HPDE6-E6E7 (cell line): ENCODE measurements around the gene CYP1A2.
A peak's percentile ranks its signal among the peaks of the same experiment; 100 is the strongest.
"Not testable (repeated sequence)": the region's sequence is repeated elsewhere in the genome, so short reads cannot be mapped to it uniquely, and the experiment has no call there.

ENCODE experiments used
- DNase-seq: peaks from one replicate; pipeline ENCODE4 v3.0.0; 2011; ENCODE audit warnings: missing footprints; ENCODE audit errors: extremely low spot score

The CYP1A2 gene

GRCh38 chr15:74776821-74777768, 28.4 kb downstream of the CYP1A2 start:
- no peak for DNase-seq

- no peak for DNase-seq
These were observed 29.3 kb downstream of the CYP1A2 start for GRCh38 chr15:74777769-74778598.

- DNase-seq, result no peak
These were observed 29.9 kb downstream of the CYP1A2 start for GRCh38 chr15:74778599-74778970.

GRCh38 chr15:74779162-74779648, 30.6 kb downstream of the CYP1A2 start:
- no peak for DNase-seq

GRCh38 chr15:74780523-74781430, 32.1 kb downstream of the CYP1A2 start:
- DNase-seq, result no peak

GRCh38 chr15:74781431-74782258, 33.0 kb downstream of the CYP1A2 start, which contains the start of gene CSK:
Gene CSK (plus strand): TSS chr15:74782080. CDS start chr15:74798298, 16,218 bp downstream.
- DNase-seq, result peak; percentile 73

GRCh38 chr15:74782259-74783071, 33.8 kb downstream of the CYP1A2 start:
- DNase-seq, result no peak

GRCh38 chr15:74783072-74783807, 34.6 kb downstream of the CYP1A2 start:
- no peak for DNase-seq

GRCh38 chr15:74783808-74784175, 35.1 kb downstream of the CYP1A2 start:
- DNase-seq, result no peak

- DNase-seq, result no peak
These were observed 36.0 kb downstream of the CYP1A2 start for GRCh38 chr15:74784426-74785193.

GRCh38 chr15:74785194-74786032, 36.8 kb downstream of the CYP1A2 start:
- no peak for DNase-seq

GRCh38 chr15:74786081-74786480, 37.4 kb downstream of the CYP1A2 start:
- DNase-seq, result not testable (repeated sequence)

GRCh38 chr15:74786551-74787165, 38.0 kb downstream of the CYP1A2 start:
- no peak for DNase-seq

- DNase-seq, result no peak
These were observed 38.8 kb downstream of the CYP1A2 start for GRCh38 chr15:74787251-74788041.

GRCh38 chr15:74788042-74788682, 39.5 kb downstream of the CYP1A2 start:
- no peak for DNase-seq
